ENCODE measurements around the gene PRPF39. TPM values are rescaled to one million over a fixed set of nuclear protein-coding genes. Genes with fewer than 3 reads are reported as not detected.

PRPF39 gene
- total RNA-seq, 2 donors from 2014 or later = 22.3 to 33.4 TPM

DNA sequence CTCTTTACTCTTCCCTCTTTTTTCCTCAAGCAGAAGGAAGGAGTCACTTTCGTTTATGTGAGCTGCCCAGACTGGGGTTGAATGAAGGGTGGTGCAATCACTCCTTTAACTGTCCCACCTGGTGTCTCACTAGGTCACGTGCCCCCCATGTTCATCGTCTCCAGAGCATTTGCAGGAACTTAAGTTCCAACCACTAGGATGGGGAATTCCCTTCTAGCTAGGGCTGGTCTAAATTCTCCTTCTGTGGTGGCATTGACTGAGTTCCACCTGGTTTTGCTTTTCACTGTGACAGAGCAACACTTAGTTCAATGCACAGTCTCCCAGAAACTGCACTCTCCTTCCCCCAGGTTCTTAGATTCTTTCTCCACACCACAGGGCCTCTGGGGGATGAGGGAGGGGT is 61.3 kb downstream of the PRPF39 start:
- intact Hi-C loops (cut with DNase I) = no loop called here
- TF ChIP-seq, protein P1, sequence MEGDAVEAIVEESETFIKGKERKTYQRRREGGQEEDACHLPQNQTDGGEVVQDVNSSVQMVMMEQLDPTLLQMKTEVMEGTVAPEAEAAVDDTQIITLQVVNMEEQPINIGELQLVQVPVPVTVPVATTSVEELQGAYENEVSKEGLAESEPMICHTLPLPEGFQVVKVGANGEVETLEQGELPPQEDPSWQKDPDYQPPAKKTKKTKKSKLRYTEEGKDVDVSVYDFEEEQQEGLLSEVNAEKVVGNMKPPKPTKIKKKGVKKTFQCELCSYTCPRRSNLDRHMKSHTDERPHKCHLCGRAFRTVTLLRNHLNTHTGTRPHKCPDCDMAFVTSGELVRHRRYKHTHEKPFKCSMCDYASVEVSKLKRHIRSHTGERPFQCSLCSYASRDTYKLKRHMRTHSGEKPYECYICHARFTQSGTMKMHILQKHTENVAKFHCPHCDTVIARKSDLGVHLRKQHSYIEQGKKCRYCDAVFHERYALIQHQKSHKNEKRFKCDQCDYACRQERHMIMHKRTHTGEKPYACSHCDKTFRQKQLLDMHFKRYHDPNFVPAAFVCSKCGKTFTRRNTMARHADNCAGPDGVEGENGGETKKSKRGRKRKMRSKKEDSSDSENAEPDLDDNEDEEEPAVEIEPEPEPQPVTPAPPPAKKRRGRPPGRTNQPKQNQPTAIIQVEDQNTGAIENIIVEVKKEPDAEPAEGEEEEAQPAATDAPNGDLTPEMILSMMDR (IDR thresholded peaks at IDR 0.05) = no peak

DNA sequence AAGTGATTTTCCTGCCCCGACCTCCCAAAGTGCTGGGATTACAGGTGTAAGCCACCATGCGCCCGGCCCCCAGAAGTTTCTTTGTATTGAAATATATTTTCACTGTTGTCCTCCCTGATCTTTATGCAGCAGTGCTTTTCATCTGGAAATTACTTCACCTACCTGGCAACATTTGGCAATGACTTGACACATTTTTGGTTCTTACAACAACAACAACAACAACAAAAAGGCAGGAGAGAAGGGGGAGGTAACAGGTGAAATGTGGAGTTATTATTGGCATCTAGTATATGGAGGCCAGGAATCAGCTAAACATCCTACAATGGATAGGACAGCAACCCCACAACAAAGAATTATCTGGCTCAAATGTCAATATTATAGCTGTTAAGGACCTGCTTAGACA is 65.7 kb downstream of the PRPF39 start:
- no peaks in the 10 kb centered on the region for H3K36me3 ChIP-seq
- no peaks in the 10 kb centered on the region for H3K27me3 ChIP-seq
- intact Hi-C loops (cut with DNase I) = no loop called here
- H3K9ac ChIP-seq (ENCODE audit: low read depth in 2 of 2, low read length in 2 of 2) = no peak overlapping the region
- TF ChIP-seq, protein P1 (IDR thresholded peaks at IDR 0.05) = no peak
- H3K4me1 ChIP-seq = no peaks in the 10 kb centered on the region
- no peak overlapping the region for H3K27ac ChIP-seq
- no peak for DNase-seq
- no peak overlapping the region for H3K4me3 ChIP-seq
- no peaks in the 10 kb centered on the region for H3K9me3 ChIP-seq

More for the DNA sequence above, 61.3 kb downstream of the PRPF39 start:
- Histone ChIP-seq H3K27ac (no peak overlapping the region), H3K36me3 (no peaks in the 10 kb centered on the region), H3K9me3 (no peaks in the 10 kb centered on the region), H3K27me3 (no peaks in the 10 kb centered on the region), H3K4me1 (no peaks in the 10 kb centered on the region), H3K4me3 (no peak overlapping the region), H3K9ac (ENCODE audit: low read depth in 2 of 2, low read length in 2 of 2) (no peak overlapping the region)
- no peak for DNase-seq

DNA sequence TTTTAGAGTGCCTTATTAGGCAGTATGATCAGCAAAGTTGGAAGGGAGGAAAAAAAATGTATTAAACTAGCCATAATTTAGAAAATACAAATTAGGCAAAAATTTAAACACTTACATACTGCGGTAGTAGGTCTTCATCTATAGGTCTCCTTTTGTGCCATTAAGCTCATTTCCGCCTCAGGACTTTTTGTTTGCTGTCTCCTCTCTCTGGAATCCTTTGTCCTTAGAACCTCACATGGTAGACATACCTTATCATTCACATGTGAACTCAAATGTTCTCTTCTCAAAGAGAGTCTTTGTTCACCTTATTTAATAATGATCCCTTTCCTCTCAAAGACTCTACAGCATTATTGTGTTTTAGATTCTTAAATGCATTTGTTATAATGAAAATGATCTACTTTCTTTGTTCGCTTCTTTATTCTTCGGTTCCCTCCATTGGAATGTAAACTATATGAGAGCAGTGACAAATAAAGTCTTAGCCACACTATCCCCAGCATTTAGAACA is 66.5 kb downstream of the PRPF39 start:
- no peaks in the 10 kb centered on the region for H3K4me1 ChIP-seq
- intact Hi-C loops (cut with DNase I) = no loop called here
- H3K36me3 ChIP-seq = no peaks in the 10 kb centered on the region
- H3K27me3 ChIP-seq = no peaks in the 10 kb centered on the region
- no peak overlapping the region for H3K9ac ChIP-seq (ENCODE audit: low read depth in 2 of 2, low read length in 2 of 2)
- no peak overlapping the region for H3K4me3 ChIP-seq
- TF ChIP-seq, protein P1 (IDR thresholded peaks at IDR 0.05) = no peak
- no peaks in the 10 kb centered on the region for H3K9me3 ChIP-seq
- no peak overlapping the region for H3K27ac ChIP-seq
- no peak for DNase-seq

DNA sequence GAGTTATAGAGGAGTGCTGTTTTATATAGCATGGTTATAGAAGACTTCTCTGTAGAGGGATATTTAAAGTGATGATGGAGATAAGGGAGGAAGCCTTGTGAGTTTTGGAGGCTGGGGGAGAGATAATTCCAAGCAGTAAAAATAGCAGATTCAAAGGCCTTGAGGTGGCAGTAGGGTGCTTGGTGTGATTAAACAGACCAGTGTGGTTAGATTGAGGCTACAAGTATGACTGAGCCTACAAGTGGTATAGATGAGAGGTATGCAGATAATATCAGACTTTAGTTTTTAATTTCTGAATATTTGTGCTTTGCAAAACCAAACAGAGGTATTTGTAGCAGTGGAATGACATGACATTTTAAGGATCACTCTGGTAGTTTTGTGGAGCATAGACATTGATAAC is 72.2 kb downstream of the PRPF39 start:
- H3K4me1 ChIP-seq = no peaks in the 10 kb centered on the region
- H3K4me3 ChIP-seq = no peak overlapping the region
- intact Hi-C loops (cut with DNase I) = no loop called here
- H3K36me3 ChIP-seq = no peaks in the 10 kb centered on the region
- H3K9me3 ChIP-seq = no peaks in the 10 kb centered on the region
- H3K27me3 ChIP-seq = no peaks in the 10 kb centered on the region
- H3K9ac ChIP-seq (ENCODE audit: low read depth in 2 of 2, low read length in 2 of 2) = no peak overlapping the region
- no peak overlapping the region for H3K27ac ChIP-seq
- TF ChIP-seq, protein P1 (IDR thresholded peaks at IDR 0.05) = no peak
- DNase-seq = no peak

Other genes starting within 250 kb of the PRPF39 start
- 10 to 100 TPM; 10.5 to 18.6 TPM for gene KLHL28, start 122.2 kb upstream of the PRPF39 start, total RNA-seq
- 10 to 100 TPM in 1 of 2 donors, 1 to 10 TPM in 1; 8.8 to 10.7 TPM for gene TOGARAM1, start 121.9 kb upstream of the PRPF39 start, total RNA-seq
- gene FKBP3, start 50.4 kb downstream of the PRPF39 start, total RNA-seq = 10 to 100 TPM; 44.6 to 58.8 TPM
- gene FANCM, start 51.8 kb downstream of the PRPF39 start, total RNA-seq = 1 to 10 TPM; 4.7 to 8.8 TPM
- gene MIS18BP1, start 169.1 kb downstream of the PRPF39 start, total RNA-seq = 10 to 100 TPM; 18.8 to 30.0 TPM